Mesothelial cell of epicardium (in vitro differentiated cells): ENCODE measurements around the gene ANO2. TPM values are rescaled to one million over a fixed set of nuclear protein-coding genes. Genes with fewer than 3 reads are reported as not detected.

ENCODE experiments used
- DNase-seq, 2 experiments: peaks; one replicate each; pipeline ENCODE4 v3.0.0; 2021; ENCODE audit warnings: low spot score in 2 of 2; ENCODE audit not compliant: unreplicated experiment in 2 of 2
- H3K27ac Mint-ChIP-seq: 2 replicates; pipeline ENCODE4 v1.8.0; 2021; ENCODE audit warnings: mixed read lengths
- H3K27me3 Mint-ChIP-seq: 2 replicates; pipeline ENCODE4 v1.8.0; 2021; ENCODE audit warnings: low read depth, mixed read lengths
- H3K36me3 Mint-ChIP-seq: 2 replicates; pipeline ENCODE4 v1.8.0; 2021; ENCODE audit warnings: mixed read lengths
- H3K4me1 Mint-ChIP-seq: 2 replicates; pipeline ENCODE4 v1.8.0; 2021; ENCODE audit warnings: mixed read lengths
- H3K4me3 Mint-ChIP-seq: 2 replicates; pipeline ENCODE4 v1.8.0; 2021; ENCODE audit warnings: mild to moderate bottlenecking, moderate library complexity, mixed read lengths
- H3K9me3 Mint-ChIP-seq: 2 replicates; pipeline ENCODE4 v1.8.0; 2021; ENCODE audit warnings: mixed read lengths
- CTCF ChIP-seq: fragments of 200-600 bp; sonication (generic); IDR thresholded peaks from one replicate; pipeline ENCODE4 v1.5.0; 2021; ENCODE audit warnings: antibody characterized with exemption; ENCODE audit not compliant: unreplicated experiment
- total RNA-seq: library from RNA; stranded (reverse); gene quantifications from 3 replicates; pipeline ENCODE4 v1.2.1, GENCODE V29; 2021

ANO2 gene
- total RNA-seq, 1 donor from 2014 or later = 6.3 TPM

- Mint-ChIP-seq H3K4me1 (no peaks in the 10 kb centered on the region), H3K27ac (no peak overlapping the region), H3K36me3 (no peaks in the 10 kb centered on the region), H3K27me3 (peaks cover 34% of the 10 kb centered on the region), H3K9me3 (no peaks in the 10 kb centered on the region), H3K4me3 (no peak overlapping the region)
- no peak for DNase-seq
- TF ChIP-seq CTCF = no peak
Measured at GRCh38 chr12:5913387-5913786, 31.7 kb downstream of the ANO2 start.

DNA sequence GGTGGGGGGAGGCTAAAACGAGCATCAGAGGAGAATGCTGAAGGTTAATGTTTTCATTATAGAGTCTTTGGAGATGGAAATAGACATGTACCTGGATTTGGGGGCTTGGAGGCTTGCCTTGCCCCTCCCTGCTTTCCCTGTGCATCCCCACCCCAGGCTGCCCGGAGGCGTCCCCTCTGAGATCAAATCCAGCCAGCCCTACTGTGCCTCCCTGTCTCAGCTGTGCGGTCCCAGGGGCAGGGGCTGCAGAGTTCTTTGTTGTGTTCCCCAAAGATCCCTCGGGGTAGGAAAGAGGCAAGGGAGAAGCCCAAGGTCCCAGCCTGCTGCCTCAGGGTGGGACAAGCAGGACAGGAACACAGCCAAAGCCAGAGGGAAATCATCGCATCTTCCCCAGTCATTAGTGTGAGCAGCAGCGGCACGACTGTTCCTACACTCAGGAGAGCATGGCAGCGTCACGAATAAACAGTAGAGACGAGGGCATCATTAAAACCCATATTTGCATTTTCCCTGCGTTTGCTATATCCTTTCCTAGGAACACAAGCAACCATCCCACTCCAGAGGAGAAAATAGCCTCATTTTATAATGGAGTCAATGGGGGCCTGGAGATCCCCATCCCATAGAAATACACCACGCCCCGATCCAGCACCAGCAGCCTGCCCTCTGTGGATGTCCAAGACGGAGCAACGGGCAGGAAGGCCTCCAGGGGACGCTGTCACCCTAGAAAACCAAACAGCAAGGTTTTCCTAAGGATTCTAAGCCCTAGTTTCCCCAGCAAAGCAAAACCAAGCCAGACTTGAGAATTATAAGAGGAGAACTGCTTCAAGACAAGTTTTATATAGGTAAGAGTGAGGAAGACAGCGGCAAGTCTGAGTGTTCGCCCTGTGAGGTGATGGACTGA lies 32.4 kb downstream of the ANO2 start:
- peaks cover 34% of the 10 kb centered on the region for H3K27me3 Mint-ChIP-seq
- H3K27ac Mint-ChIP-seq = no peak overlapping the region
- DNase-seq = no peak
- no peak overlapping the region for H3K4me3 Mint-ChIP-seq
- no peaks in the 10 kb centered on the region for H3K9me3 Mint-ChIP-seq
- no peak for TF ChIP-seq CTCF
- H3K4me1 Mint-ChIP-seq = no peaks in the 10 kb centered on the region
- no peaks in the 10 kb centered on the region for H3K36me3 Mint-ChIP-seq

GRCh38 chr12:5912011-5912410 lies 33.0 kb downstream of the ANO2 start:
- Mint-ChIP-seq H3K9me3 (no peaks in the 10 kb centered on the region), H3K36me3 (no peaks in the 10 kb centered on the region), H3K4me1 (no peaks in the 10 kb centered on the region), H3K27ac (no peak overlapping the region), H3K27me3 (peaks cover 34% of the 10 kb centered on the region), H3K4me3 (no peak overlapping the region)
- no peak for DNase-seq
- TF ChIP-seq CTCF = no peak

GRCh38 chr12:5910790-5911548 lies 34.1 kb downstream of the ANO2 start:
- Mint-ChIP-seq H3K36me3 (no peaks in the 10 kb centered on the region), H3K27ac (no peak overlapping the region), H3K9me3 (no peaks in the 10 kb centered on the region), H3K4me1 (no peaks in the 10 kb centered on the region), H3K27me3 (peaks cover 34% of the 10 kb centered on the region), H3K4me3 (no peak overlapping the region)
- TF ChIP-seq CTCF = no peak
- DNase-seq = no peak

- Mint-ChIP-seq H3K27ac (no peak overlapping the region), H3K36me3 (no peaks in the 10 kb centered on the region), H3K4me3 (no peak overlapping the region), H3K27me3 (peaks cover 34% of the 10 kb centered on the region), H3K4me1 (no peaks in the 10 kb centered on the region), H3K9me3 (no peaks in the 10 kb centered on the region)
- TF ChIP-seq CTCF = no peak
- DNase-seq = no peak
Measured at GRCh38 chr12:5909560-5909959, 35.5 kb downstream of the ANO2 start.
